OCI-M2 (cell line): ENCODE results near the gene AK8.

Source experiments
- DNase-seq: peaks from one replicate; lab custom pipeline; 2025; ENCODE audit not compliant: unreplicated experiment; lab: John Stamatoyannopoulos, UW

AK8 gene

DNA sequence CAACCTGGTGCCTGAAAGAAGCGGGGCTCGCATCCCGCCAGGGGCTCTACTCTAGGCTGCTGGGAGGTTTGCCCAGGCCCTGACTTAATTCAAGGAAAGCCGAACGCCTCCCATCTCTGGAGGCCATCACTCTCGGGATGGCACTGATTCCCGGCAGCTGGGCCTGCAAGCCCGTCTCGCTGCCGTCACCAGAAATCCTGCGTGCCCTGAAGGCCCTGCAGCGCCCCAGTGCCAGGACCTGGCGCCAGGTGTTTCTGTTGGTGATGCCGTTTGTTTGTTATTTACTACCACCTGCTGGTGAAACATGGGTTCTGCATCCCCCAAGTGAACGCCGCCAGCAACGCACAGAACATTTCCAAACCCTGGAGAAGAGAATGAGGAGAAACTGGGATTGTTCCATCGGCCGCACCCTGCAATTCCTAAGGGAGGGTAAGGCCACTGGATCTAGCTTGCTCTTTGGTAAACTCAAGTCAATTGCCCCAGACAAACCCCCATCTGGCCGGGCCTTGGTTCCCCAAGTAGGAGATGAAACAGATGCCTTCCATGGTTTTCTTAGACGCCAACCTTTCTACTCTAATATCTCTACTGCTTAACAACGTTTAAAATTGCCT, 77.9 kb downstream of the AK8 start:
- DNase-seq: no peak

DNA sequence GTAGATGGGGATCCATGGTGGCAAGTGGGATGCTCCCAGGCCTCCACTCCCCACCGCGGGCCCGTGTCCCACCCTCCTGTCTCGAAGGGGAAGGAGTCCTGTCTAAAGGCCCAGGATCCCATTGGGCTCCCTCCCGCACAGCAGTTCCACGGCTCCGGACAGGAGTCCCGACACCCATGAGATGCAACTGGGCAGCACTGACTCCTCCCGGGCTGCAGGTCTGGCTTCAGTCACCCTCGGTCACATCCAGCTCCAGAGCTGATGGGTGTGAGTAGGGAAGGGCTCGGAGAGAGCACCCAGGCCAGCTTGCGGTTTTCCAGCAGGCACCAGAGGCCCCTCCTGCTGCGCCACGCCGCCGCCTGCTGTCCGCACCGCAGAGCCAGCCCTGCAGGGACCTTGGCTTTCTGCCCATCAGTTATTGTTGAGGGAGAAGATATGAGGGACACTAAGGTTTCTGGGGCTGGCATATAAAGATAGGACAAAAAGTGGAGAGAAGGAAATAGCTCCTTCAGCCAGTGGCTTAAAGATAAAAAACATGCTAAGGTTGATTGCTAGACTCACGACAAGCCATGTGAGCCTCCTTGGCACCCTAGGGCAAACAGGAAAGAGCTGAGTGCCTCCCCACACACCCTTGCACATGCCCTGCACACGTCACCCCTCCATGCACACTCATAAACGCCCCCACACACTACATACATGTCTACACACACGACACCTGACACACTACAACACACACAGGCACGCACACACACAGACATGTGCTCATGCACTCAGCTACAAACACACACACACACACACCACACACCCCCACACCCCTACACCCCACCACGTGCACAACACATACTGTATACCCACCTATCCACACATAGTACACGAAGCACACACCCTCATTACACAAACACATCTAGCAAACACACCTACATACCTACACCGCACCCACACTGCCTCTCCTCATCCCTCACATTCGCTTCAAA, 79.0 kb downstream of the AK8 start:
- DNase-seq: no peak

DNA sequence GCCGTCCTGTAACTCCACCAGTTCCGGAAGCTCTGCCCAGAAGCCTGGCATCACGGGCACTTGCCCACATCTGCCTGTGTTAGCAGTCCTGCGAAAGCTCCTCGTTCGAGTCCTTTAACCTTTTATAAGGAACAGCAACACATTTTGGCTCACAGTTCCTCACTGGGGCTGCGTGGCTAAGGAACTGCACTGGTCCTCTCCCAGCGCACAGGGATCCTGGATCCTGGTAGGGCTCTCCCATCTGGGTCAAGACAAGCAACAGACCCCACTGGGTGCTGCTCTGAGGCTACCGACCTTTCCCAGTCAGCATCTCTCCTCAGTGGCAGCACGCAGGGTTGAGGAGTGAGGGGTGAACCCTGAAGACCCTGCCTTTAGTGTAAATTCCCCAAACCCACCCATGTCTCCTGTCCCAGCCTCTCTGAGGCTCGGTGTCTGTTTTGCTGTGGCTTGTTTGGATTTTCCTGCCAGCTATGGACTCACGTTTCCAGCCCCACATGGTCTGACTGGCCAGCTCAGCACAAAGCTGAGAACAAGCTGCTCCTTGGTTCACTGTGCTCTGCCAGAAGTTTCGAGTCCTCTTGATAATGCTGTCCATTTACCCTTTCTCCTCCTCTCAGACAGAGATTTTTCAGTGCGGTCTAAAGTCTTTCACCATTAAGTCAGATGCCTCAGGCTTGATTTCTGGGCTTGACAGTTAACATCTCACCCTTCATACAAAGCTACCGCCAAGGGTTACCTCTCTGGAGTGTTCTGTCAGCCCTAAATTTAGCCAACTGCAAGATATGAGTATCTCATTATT, 80.0 kb downstream of the AK8 start:
- DNase-seq: no peak

DNA sequence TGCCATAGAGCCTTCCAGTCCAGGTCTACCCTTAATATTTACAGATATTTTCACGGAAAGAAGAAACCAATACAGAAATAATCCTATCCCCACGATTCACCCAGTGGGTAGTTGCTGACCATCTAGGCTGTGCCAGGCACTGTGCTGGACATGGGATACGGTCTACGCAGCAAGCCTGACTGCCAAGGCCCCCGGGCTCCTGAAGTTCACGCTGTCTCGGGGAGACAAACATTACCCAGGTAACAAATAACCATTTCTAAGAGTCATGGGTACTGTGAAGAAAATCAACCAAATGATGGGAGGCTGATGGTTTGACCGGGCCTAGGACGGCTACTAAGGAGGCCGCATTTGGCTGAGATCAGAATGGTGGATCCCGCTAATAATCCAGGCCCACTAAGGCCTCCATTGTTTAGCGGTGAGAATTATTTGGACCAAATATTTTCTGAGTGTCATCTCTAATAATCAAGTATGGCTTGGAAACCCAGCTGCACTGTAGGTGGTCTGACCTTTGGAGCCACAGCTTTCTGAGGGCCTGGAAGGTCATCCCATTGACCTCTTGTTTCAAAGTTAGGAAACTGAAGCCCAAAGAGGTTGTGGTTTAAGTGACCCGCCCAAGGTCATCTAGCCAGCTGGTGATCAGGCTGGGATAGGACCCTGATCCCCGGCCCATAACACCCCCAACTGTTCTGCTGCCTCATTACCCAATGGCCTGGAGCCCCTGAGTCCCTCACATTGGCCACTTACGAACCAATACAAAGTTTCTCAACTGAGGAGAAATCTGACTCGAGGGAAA, 82.4 kb downstream of the AK8 start:
- DNase-seq: no peak

DNA sequence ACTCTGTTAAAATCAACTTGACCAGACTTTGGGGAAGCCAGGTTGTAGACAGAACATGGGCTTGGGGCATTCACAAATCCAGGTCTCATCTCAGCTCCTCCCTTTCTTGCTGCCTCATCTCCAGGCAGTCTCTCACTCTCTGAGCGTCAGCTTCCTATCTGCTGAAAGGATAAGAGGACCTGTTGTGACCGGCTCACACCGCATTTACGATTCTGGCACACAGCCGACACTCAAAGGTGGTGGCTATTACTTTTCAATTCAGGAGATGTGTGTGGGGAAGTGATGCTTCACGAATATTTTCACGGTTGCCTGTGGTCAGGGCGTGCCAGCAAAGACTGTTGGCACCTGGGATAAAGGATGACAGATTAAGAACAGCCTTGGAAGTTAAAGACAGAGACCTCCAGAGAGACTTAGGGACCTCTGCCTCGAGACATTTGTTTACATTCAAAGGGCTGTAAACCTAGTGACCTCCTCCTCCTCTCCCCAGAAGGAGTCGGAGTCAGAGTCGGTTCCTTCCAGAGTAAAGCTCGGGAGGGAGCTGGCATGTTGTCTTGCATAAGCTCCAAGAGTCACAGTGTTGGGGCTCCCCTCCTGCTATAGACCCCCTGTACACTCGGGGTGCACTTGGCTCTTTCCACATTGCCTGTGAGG, 83.2 kb downstream of the AK8 start:
- no peak for DNase-seq

DNA sequence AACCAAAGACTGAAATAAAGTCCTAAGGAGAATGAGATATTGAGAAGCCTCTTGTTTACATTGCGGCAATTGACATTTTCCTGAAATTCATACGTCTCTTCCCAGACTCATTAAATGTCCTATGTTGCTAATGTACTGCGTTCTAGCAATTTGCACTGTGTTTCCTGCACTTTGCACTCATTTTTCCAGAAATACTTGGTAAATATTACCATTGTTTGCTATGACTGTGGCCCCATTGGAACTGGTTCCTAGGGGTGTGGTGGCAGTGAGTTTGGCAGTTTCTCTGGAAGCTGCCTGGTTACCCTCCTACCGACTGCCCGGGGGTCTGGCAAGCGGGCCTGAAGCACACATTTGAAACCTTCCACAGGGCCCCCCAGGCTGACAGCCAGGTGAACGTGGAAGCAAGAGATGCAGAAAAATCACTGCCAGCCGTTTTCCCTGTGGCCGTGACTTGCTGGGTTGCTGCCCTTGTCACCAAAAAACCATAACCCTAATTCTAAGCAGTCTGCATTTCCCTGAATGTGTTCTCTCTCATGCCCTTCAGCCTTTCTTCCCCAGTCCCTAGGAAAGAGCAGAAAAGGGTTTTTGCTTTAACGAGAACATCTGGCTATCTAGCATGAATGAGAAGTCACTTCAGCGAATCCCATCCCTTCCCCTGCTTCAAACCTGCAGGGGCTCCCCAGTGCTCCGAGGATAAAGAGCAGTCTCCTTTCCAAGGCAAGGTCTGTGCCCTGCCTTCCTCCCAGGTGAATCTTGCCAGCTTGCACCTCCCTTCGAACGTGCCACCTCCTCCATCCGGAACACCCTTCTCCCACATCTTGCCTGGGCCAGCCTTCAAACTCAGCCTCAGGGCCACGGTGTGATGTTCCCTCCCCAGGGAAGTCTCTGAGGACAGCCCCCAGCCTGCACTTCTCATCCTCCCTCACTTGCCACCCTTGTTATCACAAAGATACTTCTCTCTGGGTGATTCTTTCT, 84.2 kb downstream of the AK8 start:
- no peak for DNase-seq

DNA sequence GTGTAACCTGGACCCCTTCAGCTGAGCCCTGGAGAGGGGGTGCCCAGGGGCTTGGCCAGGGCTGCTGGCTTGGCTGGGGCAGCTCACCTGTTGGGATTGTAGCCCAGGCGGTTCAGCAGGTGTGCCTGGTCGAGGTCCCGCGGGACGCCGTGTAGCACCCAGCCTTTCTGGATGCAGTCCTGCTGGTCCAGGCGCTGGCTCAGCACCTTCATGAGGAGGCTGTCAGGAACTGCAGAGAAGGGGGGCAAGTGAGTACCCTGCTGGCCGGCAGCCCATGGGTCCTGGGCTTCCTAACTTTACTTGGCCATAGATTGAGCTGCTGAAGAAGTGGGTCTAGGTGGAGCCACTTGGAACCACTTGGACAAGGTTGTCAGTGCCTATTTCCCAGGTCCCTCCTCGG, 85.5 kb downstream of the AK8 start:
- DNase-seq: no peak

DNA sequence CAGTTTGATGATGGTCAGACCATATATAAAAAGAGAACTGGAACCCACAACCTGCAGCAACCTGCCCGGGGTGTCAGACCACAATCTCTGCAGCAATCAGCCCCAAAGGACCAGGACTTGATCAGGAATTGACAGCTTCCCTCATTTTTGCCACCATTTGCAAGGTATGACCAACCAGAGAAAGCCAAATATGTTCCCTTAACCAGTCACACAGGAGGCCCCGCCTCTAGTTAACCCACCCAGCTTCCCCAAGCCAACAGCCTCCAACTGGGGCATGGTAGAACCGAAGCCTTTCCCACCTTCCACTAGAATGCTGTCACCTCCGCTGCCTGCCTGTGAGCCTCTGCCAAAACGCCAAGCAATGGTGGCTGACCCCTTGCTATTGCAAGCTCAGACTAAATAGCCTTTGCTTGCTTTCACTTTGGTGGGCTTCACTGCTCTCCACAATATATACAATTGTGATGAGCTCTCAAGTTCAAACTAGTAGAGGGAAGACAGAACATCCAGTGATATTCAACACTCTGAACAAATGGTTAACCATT, 86.3 kb downstream of the AK8 start:
- DNase-seq: no peak

DNA sequence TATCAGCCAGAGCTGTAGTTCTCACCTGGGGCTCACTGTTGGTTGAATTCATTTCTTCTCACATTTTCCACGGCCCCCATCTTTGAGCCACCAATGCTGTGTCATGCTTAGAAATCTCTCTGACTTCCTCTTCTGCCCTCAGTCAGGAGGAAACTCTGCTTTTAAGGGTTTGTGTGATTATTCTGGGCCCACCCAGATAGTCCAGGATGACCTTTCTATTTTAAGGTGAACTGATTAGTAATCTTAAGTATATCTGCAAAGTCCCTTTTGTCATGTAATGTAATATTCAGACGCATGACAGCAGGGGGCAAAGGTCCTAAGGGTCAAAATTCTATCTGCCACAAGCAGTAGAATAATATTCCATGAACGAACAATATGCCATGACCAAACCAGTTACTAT, 88.4 kb downstream of the AK8 start:
- no peak for DNase-seq

DNA sequence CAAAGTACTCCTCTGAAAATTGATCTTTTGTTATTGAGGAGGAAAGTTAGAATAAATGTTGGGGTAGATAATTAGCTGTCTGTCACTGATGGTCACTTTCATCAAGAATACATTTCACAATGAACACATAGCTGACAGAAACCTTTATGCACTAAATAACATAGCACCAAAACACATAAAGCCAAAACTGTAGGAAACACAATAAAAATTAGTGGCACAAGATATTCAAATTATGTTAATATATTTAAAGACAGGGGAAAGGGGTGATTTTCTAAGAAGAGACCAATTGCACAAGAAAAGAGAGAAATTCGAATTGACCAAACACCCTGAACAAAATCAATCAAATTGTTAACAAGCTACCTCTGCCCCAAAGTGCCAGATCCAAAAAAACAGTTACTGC, 89.7 kb downstream of the AK8 start:
- DNase-seq: no peak

DNA sequence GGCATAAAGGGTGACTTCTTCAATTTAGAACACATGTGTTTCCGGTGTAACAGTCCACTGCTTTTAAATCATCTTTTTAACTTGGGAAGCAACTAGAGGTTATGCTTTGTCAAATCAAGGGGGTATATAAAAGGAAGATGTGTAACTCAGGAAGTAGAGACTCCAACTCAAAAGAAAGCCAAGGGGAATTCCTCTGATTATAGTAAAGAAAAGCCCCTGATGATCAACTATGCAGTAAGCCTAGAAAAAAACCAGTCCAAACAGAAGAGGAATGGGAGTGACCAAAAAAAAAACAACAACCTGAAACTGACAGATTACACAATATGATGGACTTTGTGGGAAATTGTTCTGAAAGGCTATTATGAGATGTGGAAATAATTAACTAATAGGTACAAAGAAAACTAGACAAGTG, 90.3 kb downstream of the AK8 start:
- no peak for DNase-seq

DNA sequence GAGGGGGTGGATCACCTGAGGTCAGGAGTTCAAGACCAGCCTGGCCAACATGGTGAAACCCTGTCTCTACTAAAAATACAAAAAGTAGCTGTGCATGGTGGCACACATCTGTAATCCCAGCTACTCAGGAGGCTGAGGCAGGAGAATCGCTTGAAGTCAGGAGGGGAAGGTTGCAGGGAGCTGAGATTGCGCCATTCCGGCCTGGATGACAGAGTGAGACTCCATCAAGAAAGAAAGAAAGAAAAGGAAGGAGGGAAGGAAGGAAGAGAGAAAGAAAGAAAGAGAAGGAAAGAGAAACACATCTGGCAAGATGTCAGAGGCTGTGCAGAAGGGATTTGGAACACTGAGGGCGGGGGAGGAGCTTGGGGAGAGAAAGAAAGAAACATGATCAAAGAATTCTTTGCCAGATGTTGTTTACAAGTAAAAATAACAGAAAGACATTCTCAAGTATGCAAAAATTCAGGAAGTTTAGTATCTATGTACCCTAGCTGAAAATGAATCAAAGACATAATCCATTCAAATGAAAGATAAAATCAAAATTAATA, 93.7 kb downstream of the AK8 start:
- DNase-seq: no peak

DNA sequence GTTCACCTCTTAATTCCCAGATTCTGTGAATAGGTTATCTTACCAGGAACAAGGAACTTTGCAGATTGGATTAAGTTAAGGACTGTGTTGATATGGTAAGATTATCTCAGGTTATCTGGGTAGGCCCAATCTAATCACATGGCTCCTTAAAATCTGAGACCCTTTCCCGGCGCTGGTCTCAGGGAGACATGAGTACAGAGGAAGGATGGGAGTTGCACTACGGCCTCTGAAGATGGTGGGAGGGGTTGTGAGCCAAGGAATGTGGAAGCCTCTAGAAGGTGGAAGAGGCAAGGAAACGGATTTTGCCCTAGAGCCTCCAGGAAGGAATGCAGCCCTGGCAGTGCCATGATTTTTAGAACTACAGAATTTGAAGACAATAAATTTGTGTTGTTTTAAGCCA, 95.1 kb downstream of the AK8 start:
- DNase-seq: no peak

DNA sequence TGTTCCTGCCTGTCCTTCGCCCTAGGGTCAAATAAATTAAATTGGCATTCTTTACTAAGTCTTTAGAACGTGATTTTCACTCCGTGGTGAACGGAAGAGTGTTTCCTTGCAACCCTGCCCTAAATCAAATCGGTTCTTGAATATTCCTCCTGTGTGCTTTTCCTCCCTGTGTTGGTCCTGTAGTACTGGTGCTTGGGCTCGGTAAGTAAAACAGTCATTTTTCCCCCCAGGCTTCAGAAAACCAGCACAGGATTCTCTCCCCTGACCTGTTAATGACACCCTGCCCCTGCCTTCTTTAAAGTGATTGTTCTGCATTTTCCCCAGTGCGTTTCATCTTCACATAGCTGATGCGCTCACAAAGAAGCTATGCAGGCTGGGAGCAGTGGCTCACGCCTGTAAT, 96.0 kb downstream of the AK8 start:
- no peak for DNase-seq

DNA sequence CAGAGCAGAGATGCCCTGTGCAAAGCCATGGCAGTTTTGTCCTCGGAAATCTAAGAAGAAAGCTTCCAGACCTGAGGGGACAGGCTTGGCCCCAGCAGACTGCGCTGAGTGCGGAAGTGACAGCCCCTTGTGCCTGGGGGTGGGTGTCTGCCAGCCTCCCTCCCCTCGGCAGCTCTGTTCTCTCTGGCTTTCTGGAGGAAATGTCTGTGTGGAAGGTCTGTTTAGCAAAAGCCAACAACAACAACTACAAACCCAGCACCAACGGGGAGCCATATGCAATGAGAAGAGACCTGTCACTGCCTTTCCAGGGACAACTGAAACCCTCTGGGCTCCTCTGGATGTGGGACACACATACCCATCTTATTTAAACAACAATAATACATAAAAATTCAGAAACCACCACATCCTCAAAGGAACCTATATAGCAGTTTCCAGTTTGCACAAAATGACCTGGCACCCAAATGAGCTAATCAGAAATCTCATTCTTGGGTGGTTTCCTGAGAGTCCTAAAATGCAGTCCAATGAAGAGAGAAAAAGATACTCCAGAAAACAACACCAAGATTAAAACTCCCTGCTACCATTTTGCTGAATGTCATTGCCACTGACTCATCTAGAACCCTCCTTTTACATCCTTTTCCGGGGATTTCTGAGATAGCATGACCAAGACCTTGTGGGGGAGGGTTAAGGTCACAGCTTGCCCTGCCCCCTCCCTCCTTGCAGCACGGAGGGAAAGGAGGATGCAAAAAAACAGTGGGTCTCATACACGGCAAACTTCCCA, 97.7 kb downstream of the AK8 start:
- no peak for DNase-seq

DNA sequence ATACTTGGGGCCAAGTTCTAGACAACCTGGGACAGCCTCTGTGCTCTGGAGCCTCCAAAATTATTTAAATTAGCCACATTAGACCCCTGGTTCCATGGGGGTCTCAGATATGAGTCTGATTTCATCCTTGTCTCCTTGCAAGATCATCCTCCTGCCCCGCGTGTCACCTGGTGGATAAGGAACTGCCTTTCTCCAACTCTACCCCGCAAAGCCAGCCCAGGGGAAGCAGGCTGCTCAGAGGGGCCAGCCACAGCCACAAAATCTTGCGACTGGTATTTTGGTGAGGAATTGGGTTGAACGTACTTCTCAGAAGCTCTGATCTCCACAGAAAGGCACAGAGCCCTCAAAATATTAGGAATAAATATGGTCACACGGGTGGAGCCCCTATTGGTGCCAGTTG, 101.2 kb downstream of the AK8 start:
- no peak for DNase-seq

DNA sequence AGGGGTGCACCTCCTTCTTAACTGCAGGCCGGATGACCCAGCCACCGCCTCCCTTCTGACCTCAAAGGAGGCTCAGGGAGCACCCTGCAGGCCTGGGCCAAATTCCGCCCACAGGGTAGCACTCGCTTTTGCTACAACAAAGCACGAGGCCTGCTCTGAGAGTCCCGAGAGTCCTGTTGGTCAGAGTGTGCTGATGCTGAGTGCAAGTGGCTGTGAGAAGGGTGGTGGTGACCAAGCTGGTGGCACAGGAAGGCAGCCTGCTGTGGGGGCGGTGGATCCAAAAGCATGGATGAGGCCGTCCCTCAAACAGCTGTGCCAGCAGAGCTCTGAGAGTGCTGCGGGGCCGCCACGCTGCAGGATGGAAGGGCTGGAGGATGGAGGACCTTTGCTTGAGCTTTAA, 101.8 kb downstream of the AK8 start:
- DNase-seq: no peak

DNA sequence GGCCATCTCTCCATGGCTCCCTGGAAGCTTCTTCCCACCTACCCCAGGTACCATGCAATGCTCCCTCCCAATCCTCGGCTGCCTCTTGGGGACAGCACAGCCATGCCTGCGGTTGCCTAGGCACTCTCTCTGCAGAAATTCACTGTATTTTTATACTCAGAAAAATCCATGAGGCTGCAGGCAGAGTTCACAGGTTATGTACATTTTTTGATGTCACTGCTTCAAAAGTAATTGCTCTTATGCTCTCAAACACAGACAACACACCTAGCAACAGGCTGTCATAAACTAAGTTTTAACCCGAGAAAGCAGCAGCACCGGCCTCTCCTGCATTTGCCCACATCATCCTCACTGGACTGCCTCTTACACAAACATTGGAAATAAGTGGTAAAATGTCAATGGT, 102.4 kb downstream of the AK8 start:
- DNase-seq: no peak
